Neural cell (in vitro differentiated cells): ENCODE data around the gene DNAJB7. TPM values are rescaled to one million over a fixed set of nuclear protein-coding genes. Genes with fewer than 3 reads are reported as not detected.
"Not testable (repeated sequence)": the region's sequence is repeated elsewhere in the genome, so short reads cannot be mapped to it uniquely, and the experiment has no call there.

ENCODE experiments used
- H2AFZ ChIP-seq: fragments of 200-600, 300-800 bp; sonication (generic), shearing (Covaris generic); 2 replicates; pipeline ENCODE4 v1.6.0; 2014; ENCODE audit warnings: low read depth, mild to moderate bottlenecking, antibody characterized with exemption, low read length, moderate library complexity
- H3F3A ChIP-seq: fragments of 200-600 bp; shearing (Covaris generic); 2 replicates; pipeline ENCODE4 v1.6.1; 2016; ENCODE audit warnings: mild to moderate bottlenecking, moderate library complexity, mixed read lengths, antibody characterized with exemption, low read length; ENCODE audit not compliant: insufficient read depth, poor library complexity, severe bottlenecking
- H3K27ac ChIP-seq: fragments of 200-600, 300-800 bp; sonication (generic), shearing (Covaris generic); 2 replicates; pipeline ENCODE4 v1.5.1; 2014; ENCODE audit warnings: mild to moderate bottlenecking, low read length, moderate library complexity
- H3K27me3 ChIP-seq: fragments of 300-800, 200-600 bp; sonication (generic), shearing (Covaris generic); 2 replicates; pipeline ENCODE4 v1.6.0; 2014; ENCODE audit warnings: mild to moderate bottlenecking, low read depth, low read length, moderate library complexity; ENCODE audit not compliant: insufficient read depth
- H3K36me3 ChIP-seq: fragments of 300-800, 200-600 bp; sonication (generic), shearing (Covaris generic); 2 replicates; pipeline ENCODE4 v1.5.1; 2014; ENCODE audit warnings: mild to moderate bottlenecking, antibody characterized with exemption, low read length, moderate library complexity; ENCODE audit not compliant: insufficient read depth
- H3K4me2 ChIP-seq: fragments of 300-800, 200-600 bp; sonication (generic), shearing (Covaris generic); 2 replicates; pipeline ENCODE4 v1.6.0; 2014; ENCODE audit warnings: mild to moderate bottlenecking, low read length
- H3K4me3 ChIP-seq: fragments of 300-800, 200-600 bp; sonication (generic), shearing (Covaris generic); 2 replicates; pipeline ENCODE4 v1.5.1; 2014; ENCODE audit warnings: mild to moderate bottlenecking, low read length, moderate library complexity
- H3K79me2 ChIP-seq: fragments of 200-600 bp; shearing (Covaris generic); replicated peaks from 2 replicates; pipeline ENCODE4 v1.6.0; 2014; ENCODE audit warnings: mild to moderate bottlenecking, low read length, moderate library complexity; ENCODE audit not compliant: insufficient read depth
- H3K9ac ChIP-seq: fragments of 300-800, 200-600 bp; sonication (generic), shearing (Covaris generic); 2 replicates; pipeline ENCODE4 v1.6.1; 2016; ENCODE audit warnings: mild to moderate bottlenecking, low read length, mixed read lengths
- H3K9me2 ChIP-seq: fragments of 200-600 bp; shearing (Covaris generic); 2 replicates; pipeline ENCODE4 v1.6.1; 2016; ENCODE audit warnings: mild to moderate bottlenecking, low read length, mixed read lengths; ENCODE audit not compliant: insufficient read depth
- H3K9me3 ChIP-seq: fragments of 200-600, 300-800 bp; sonication (generic), shearing (Covaris generic); 2 replicates; pipeline ENCODE4 v1.6.1; 2016; ENCODE audit warnings: mild to moderate bottlenecking, mixed run types, low read length, moderate library complexity, mixed read lengths
- H4K20me1 ChIP-seq: fragments of 200-600 bp; shearing (Covaris generic); 2 replicates; pipeline ENCODE4 v1.6.1; 2016; ENCODE audit warnings: mild to moderate bottlenecking, mixed run types; ENCODE audit not compliant: insufficient read depth
- CTCF ChIP-seq: fragments of 450-650 bp; IDR thresholded peaks from 2 replicates; pipeline ENCODE4 v1.5.1; 2014; ENCODE audit warnings: antibody characterized with exemption, mild to moderate bottlenecking, moderate library complexity; ENCODE audit not compliant: poor library complexity, severe bottlenecking
- EP300 ChIP-seq: fragments of 450-650 bp; conservative IDR thresholded peaks from 2 replicates; pipeline ENCODE4 v1.6.1; 2014; ENCODE audit warnings: antibody characterized with exemption, mild to moderate bottlenecking, moderate library complexity; ENCODE audit not compliant: poor library complexity, severe bottlenecking
- EZH2 ChIP-seq: fragments of 200-600, 300-800 bp; shearing (Covaris generic), sonication (generic); IDR thresholded peaks from 2 replicates; pipeline ENCODE4 v1.6.1; 2014; ENCODE audit warnings: antibody characterized with exemption, low read length, borderline replicate concordance, mild to moderate bottlenecking; ENCODE audit not compliant: insufficient read depth, poor library complexity, severe bottlenecking
- MXI1 ChIP-seq: fragments of 450-650 bp; conservative IDR thresholded peaks from 2 replicates; pipeline ENCODE4 v1.6.1; 2014; ENCODE audit warnings: antibody characterized with exemption, mild to moderate bottlenecking; ENCODE audit not compliant: poor library complexity, severe bottlenecking
- POLR2AphosphoS5 ChIP-seq: IDR thresholded peaks from 2 replicates; pipeline ENCODE4 v1.6.1; 2012
- RAD21 ChIP-seq: fragments of 450-650 bp; conservative IDR thresholded peaks from 2 replicates; pipeline ENCODE4 v1.6.1; 2014; ENCODE audit warnings: antibody characterized with exemption, mild to moderate bottlenecking, moderate library complexity
- REST ChIP-seq: IDR thresholded peaks from 2 replicates; pipeline ENCODE4 v1.6.1; 2012; ENCODE audit warnings: borderline replicate concordance
- SMC3 ChIP-seq: fragments of 450-650 bp; conservative IDR thresholded peaks from 2 replicates; pipeline ENCODE4 v1.6.1; 2014; ENCODE audit warnings: antibody characterized with exemption, mild to moderate bottlenecking, moderate library complexity; ENCODE audit not compliant: poor library complexity
- TAF1 ChIP-seq: IDR thresholded peaks from 2 replicates; pipeline ENCODE4 v1.6.1; 2012; ENCODE audit warnings: low read depth
- polyA plus RNA-seq: library from polyadenylated mRNA; depleted of rRNA; stranded (reverse); fragments of >200 nt; gene quantifications from 2 replicates; pipeline ENCODE4 v1.2.3, GENCODE V29; 2014

The DNAJB7 gene
- polyA plus RNA-seq, 1 donor from 2014 or later, result not detected

- peaks cover 4% of the 10 kb centered on the region for H3F3A ChIP-seq
- no peak overlapping the region for H3K27ac ChIP-seq
- no peaks in the 10 kb centered on the region for H3K36me3 ChIP-seq
- no peaks in the 10 kb centered on the region for H3K9me2 ChIP-seq
- no peak overlapping the region for H3K9ac ChIP-seq
- H3K79me2 ChIP-seq, result peaks cover 80% of the 10 kb centered on the region
- H3K9me3 ChIP-seq, result no peaks in the 10 kb centered on the region
- H2AFZ ChIP-seq, result no peak overlapping the region
- H3K27me3 ChIP-seq, result no peaks in the 10 kb centered on the region
- H3K4me3 ChIP-seq, result peak overlapping the region; percentile 85
- H3K4me2 ChIP-seq, result peak overlapping the region; percentile 56
- peaks cover 3% of the 10 kb centered on the region for H4K20me1 ChIP-seq
- TF ChIP-seq TAF1 (no peak), RAD21 (no peak), CTCF (no peak), EP300 (no peak), POLR2AphosphoS5 (no peak), MXI1 (no peak), SMC3 (no peak), EZH2 (no peak), REST (no peak)
These were observed 8.6 kb downstream of the DNAJB7 start for GRCh38 chr22:40853333-40853732.

GRCh38 chr22:40845816-40846215 is 16.1 kb downstream of the DNAJB7 start:
- not testable (repeated sequence) for H3K36me3 ChIP-seq, H2AFZ ChIP-seq, H3K4me2 ChIP-seq, H3K4me3 ChIP-seq, H3K27me3 ChIP-seq, H4K20me1 ChIP-seq, H3F3A ChIP-seq, H3K9me2 ChIP-seq, H3K27ac ChIP-seq, H3K9me3 ChIP-seq, H3K9ac ChIP-seq
- peaks cover 25% of the 10 kb centered on the region for H3K79me2 ChIP-seq

- Histone ChIP-seq H3K9me3 (no peaks in the 10 kb centered on the region), H3K4me2 (no peak overlapping the region), H3K27ac (no peak overlapping the region), H3K27me3 (no peaks in the 10 kb centered on the region), H4K20me1 (no peaks in the 10 kb centered on the region), H2AFZ (no peak overlapping the region), H3K9me2 (no peaks in the 10 kb centered on the region), H3F3A (no peaks in the 10 kb centered on the region), H3K9ac (no peak overlapping the region), H3K4me3 (no peak overlapping the region), H3K79me2 (peaks cover 16% of the 10 kb centered on the region), H3K36me3 (no peaks in the 10 kb centered on the region)
- TF ChIP-seq EP300, result no peak
- TF ChIP-seq MXI1, result no peak
These were observed 17.0 kb downstream of the DNAJB7 start for GRCh38 chr22:40844951-40845350.
